ENCODE results near the gene RPS6KA1. TPM values are rescaled to one million over a fixed set of nuclear protein-coding genes. Genes with fewer than 3 reads are reported as not detected.
"Not testable (repeated sequence)": the region's sequence is repeated elsewhere in the genome, so short reads cannot be mapped to it uniquely, and the experiment has no call there.

The RPS6KA1 gene
- total and polyA plus RNA-seq, 2 of the 8 experiments (the other 6 are each of a cell fraction or from before 2014, with no cell fraction given), result 44.3 to 55.0 TPM

GRCh38 chr1:26594593-26594992 lies 65.0 kb downstream of the RPS6KA1 start:
- H3K36me3 ChIP-seq (ENCODE audit: control insufficient read depth in 2 of 4, insufficient read depth in 4 of 4, low read length in 3 of 4); H3K18ac ChIP-seq (ENCODE audit: extremely low read depth, low read length); FAIRE-seq; H3K79me2 ChIP-seq (ENCODE audit: control insufficient read depth in 1 of 2, insufficient read depth in 2 of 2, low read length in 2 of 2); H3K56ac ChIP-seq (replicated peaks; ENCODE audit: insufficient read length, low read depth, low read length); DNase-seq (ENCODE audit: low read depth in 1 of 2, low spot score in 2 of 2); H4K8ac ChIP-seq (ENCODE audit: extremely low read depth, insufficient read depth, low read length); H4K5ac ChIP-seq (ENCODE audit: insufficient read length, low read depth, low read length); H4K91ac ChIP-seq (replicated peaks; ENCODE audit: insufficient read length, low read length); H3K4me3 ChIP-seq (ENCODE audit: extremely low read depth in 1 of 4, insufficient read depth in 2 of 4, low read depth in 3 of 4, low read length in 4 of 4); H2BK15ac ChIP-seq (ENCODE audit: low read length); H3K79me1 ChIP-seq (ENCODE audit: low read depth, low read length); H3K14ac ChIP-seq (ENCODE audit: insufficient read length); H3K4me1 ChIP-seq (replicated peaks in 1 of 4; ENCODE audit: control insufficient read depth in 3 of 4, insufficient read depth in 4 of 4, low read length in 3 of 4); H2AFZ ChIP-seq (ENCODE audit: low read length); H4K20me1 ChIP-seq (replicated peaks in 1 of 2; ENCODE audit: control insufficient read depth in 1 of 2, insufficient read depth in 2 of 2, low read length in 2 of 2); POLR2A ChIA-PET (ENCODE audit: partially characterized antibody); H2BK20ac ChIP-seq (ENCODE audit: low read length); H3K4ac ChIP-seq (replicated peaks; ENCODE audit: insufficient read length, low read depth, low read length); H3K9me3 ChIP-seq (ENCODE audit: insufficient read depth in 2 of 2, low read depth in 1 of 2, low read length in 1 of 2); H3K27me3 ChIP-seq (replicated peaks in 1 of 4; ENCODE audit: control insufficient read depth in 3 of 4, extremely low read depth in 1 of 4, insufficient read depth in 3 of 4, low read length in 3 of 4); H2BK5ac ChIP-seq (ENCODE audit: low read depth, low read length); H3K23me2 ChIP-seq (ENCODE audit: low read depth, low read length); H2AK5ac ChIP-seq (ENCODE audit: low read depth, low read length); H2BK12ac ChIP-seq (ENCODE audit: low read depth, low read length); H3K4me2 ChIP-seq (ENCODE audit: insufficient read depth in 1 of 2, low read depth in 2 of 2, low read length in 2 of 2); H3K9ac ChIP-seq (replicated peaks in 1 of 4; ENCODE audit: extremely low read depth in 1 of 4, low read depth in 3 of 4, low read length in 3 of 4); H3K23ac ChIP-seq (ENCODE audit: insufficient read length); H2BK120ac ChIP-seq (replicated peaks; ENCODE audit: low read depth, low read length); H3K27ac ChIP-seq (ENCODE audit: low read depth, low read length): not testable (repeated sequence)
- CTCF ChIA-PET (ENCODE audit: partially characterized antibody), result interaction anchor here (0.6 to 2.1 kb wide), 8 partner anchors 8 to 828 kb away, joined by 3 to 9 read pairs (median 4); no protein-coding TSS in a partner anchor
- WGBS, 2 experiments (ENCODE audit: extremely low coverage in 1 of 2, insufficient coverage in 1 of 2, insufficient read length in 1 of 2, insufficient replicate concordance in 2 of 2, low coverage in 1 of 2, low lambda C conversion rate in 2 of 2, missing lambda C conversion rate in 1 of 2), result 91% methylated on average over 6 of the region's 6 CpGs; no CpG with 5 or more reads in 1 of the 2 experiments

Measured in H1 (cell line).